ENCODE results near the gene ONECUT3. TPM values are rescaled to one million over a fixed set of nuclear protein-coding genes. Genes with fewer than 3 reads are reported as not detected.

ONECUT3 gene
- total and polyA plus RNA-seq, 10 of the 15 experiments (the other 5 are each of a cell fraction or from before 2014, with no cell fraction given) = not detected

- BruUV-seq (replicated peaks) = no TSS peak
- no peak overlapping the region for H3K9ac ChIP-seq (ENCODE audit: control insufficient read depth, insufficient read depth, low read length)
- in situ Hi-C loops (cut with MboI) = no loop called here
- no peaks in the 10 kb centered on the region for H3K36me3 ChIP-seq (ENCODE audit: control insufficient read depth in 2 of 2, insufficient read depth in 2 of 2, low read length in 1 of 2)
- WGBS (ENCODE audit: insufficient coverage, insufficient replicate concordance, low lambda C conversion rate, missing lambda C conversion rate) = 33% methylated on average over 18 of the region's 59 CpGs
- H3K4me2 ChIP-seq (ENCODE audit: control insufficient read depth, insufficient read depth) = no peak overlapping the region
- H2AFZ ChIP-seq (ENCODE audit: control insufficient read depth, low read depth, low read length) = no peak overlapping the region
- ChIA-PET CTCF (no interaction called here), SMC1A (ENCODE audit: uncharacterized antibody, unreplicated experiment) (no interaction called here), RAD21 (ENCODE audit: unreplicated experiment) (no interaction called here), POLR2A (no interaction called here)
- no peaks in the 10 kb centered on the region for H3K4me1 ChIP-seq (ENCODE audit: control insufficient read depth, insufficient read depth, low read length)
- ATAC-seq (peak; percentile 82), DNase-seq (ENCODE audit: low read depth, low spot score) (no peak), FAIRE-seq (no peak)
- H3K79me2 ChIP-seq (ENCODE audit: control insufficient read depth, insufficient read depth, low read length) = no peaks in the 10 kb centered on the region
- TF ChIP-seq, protein P1, sequence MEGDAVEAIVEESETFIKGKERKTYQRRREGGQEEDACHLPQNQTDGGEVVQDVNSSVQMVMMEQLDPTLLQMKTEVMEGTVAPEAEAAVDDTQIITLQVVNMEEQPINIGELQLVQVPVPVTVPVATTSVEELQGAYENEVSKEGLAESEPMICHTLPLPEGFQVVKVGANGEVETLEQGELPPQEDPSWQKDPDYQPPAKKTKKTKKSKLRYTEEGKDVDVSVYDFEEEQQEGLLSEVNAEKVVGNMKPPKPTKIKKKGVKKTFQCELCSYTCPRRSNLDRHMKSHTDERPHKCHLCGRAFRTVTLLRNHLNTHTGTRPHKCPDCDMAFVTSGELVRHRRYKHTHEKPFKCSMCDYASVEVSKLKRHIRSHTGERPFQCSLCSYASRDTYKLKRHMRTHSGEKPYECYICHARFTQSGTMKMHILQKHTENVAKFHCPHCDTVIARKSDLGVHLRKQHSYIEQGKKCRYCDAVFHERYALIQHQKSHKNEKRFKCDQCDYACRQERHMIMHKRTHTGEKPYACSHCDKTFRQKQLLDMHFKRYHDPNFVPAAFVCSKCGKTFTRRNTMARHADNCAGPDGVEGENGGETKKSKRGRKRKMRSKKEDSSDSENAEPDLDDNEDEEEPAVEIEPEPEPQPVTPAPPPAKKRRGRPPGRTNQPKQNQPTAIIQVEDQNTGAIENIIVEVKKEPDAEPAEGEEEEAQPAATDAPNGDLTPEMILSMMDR (IDR thresholded peaks at IDR 0.05 in 2 of 3, conservative IDR thresholded peaks at IDR 0.05 in 1 of 3; ENCODE audit: control insufficient read depth in 2 of 3, extremely low read depth in 1 of 3, insufficient read depth in 1 of 3, low read depth in 3 of 3, low read length in 3 of 3) = peak; percentile 29 to 45 (median 36); a peak in 5 of 6 replicates
- TF ChIP-seq RAD21 (IDR thresholded peaks at IDR 0.05; ENCODE audit: insufficient read depth, low read depth, low read length) (0 out of 2 replicates have a peak, but pooled peaks have one; percentile 2), TCF12 (IDR thresholded peaks at IDR 0.05; ENCODE audit: low read depth, low read length) (no peak)
- no peaks in the 10 kb centered on the region for H4K20me1 ChIP-seq (ENCODE audit: control insufficient read depth, insufficient read depth)
- peaks cover 9% of the 10 kb centered on the region for H3K9me3 ChIP-seq (replicated peaks; ENCODE audit: control insufficient read depth, insufficient read depth, low read length)
- intact Hi-C loops (cut with micrococcal nuclease; ENCODE audit: unreplicated experiment) = no loop called here
- peaks cover 6 to 10% of the 10 kb centered on the region in 2 experiments for H3K27me3 ChIP-seq (replicated peaks in 1 of 2; ENCODE audit: control insufficient read depth in 2 of 2, insufficient read depth in 2 of 2, low read length in 1 of 2)
- H3K4me3 ChIP-seq = no peak overlapping the region
- no peak overlapping the region for H3K27ac ChIP-seq (ENCODE audit: control insufficient read depth, insufficient read depth)
These were observed 21.9 kb downstream of the ONECUT3 start for GRCh38 chr19:1774989-1775772.
